SW 1271 (cell line): ENCODE data around the gene PPP2R5D.

Experiments used
- DNase-seq, 2 experiments: peaks; one replicate each; lab custom pipeline; 2025; lab: John Stamatoyannopoulos, UW

PPP2R5D gene

GRCh38 chr6:43058531-43058930, 74.2 kb downstream of the PPP2R5D start:
- no peak for DNase-seq

- peak; percentile 96 to 99 for DNase-seq
Measured at GRCh38 chr6:43059168-43060033, 75.0 kb downstream of the PPP2R5D start, which contains the start of the genes KLC4 and MRPL2. Gene KLC4 (plus strand): TSS chr6:43059631. CDS start chr6:43061336, 1,705 bp downstream. Gene MRPL2 (minus strand): TSS chr6:43059434. CDS start chr6:43059381, 53 bp downstream.

- peak in 1 of 2 experiments; percentile 37 for DNase-seq
Measured at GRCh38 chr6:43060034-43060754, 75.8 kb downstream of the PPP2R5D start.

GRCh38 chr6:43060755-43061633, 76.6 kb downstream of the PPP2R5D start:
- no peak for DNase-seq

- DNase-seq = no peak
Measured at GRCh38 chr6:43061861-43062260, 77.5 kb downstream of the PPP2R5D start.
